Measurements from ENCODE around the gene TUBB4A. TPM values are rescaled to one million over a fixed set of nuclear protein-coding genes. Genes with fewer than 3 reads are reported as not detected.

Gene TUBB4A
- total and polyA plus RNA-seq, 2 of the 8 experiments (the other 6 are each of a cell fraction or from before 2014, with no cell fraction given) = 16.8 to 30.4 TPM

DNA sequence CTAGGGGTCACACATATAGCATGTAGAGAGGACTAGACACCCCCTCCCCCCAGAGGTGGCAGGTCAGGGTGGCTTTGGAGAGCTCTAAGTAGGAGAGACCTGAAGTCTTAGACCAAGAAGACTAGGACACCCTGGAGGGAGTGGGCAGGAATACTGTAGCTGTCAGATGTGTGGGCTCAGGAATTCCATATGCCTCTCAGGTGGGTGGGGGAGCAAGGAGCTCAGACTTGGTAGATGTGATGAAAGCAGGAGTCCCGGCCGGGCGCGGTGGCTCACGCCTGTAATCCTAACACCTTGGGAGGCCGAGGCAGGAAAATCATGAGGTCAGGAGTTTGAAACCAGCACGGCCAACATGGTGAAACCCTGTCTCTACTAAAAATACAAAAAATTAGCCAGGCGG is 36.4 kb downstream of the TUBB4A start (continued):
- TF ChIP-seq CHD7 (IDR thresholded peaks at IDR 0.05; ENCODE audit: insufficient replicate concordance, low read length) = no peak
- TF ChIP-seq, protein P1, sequence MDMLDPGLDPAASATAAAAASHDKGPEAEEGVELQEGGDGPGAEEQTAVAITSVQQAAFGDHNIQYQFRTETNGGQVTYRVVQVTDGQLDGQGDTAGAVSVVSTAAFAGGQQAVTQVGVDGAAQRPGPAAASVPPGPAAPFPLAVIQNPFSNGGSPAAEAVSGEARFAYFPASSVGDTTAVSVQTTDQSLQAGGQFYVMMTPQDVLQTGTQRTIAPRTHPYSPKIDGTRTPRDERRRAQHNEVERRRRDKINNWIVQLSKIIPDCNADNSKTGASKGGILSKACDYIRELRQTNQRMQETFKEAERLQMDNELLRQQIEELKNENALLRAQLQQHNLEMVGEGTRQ (IDR thresholded peaks at IDR 0.05; ENCODE audit: low read length) = no peak
- TF ChIP-seq GTF2F1 (IDR thresholded peaks at IDR 0.05; ENCODE audit: borderline replicate concordance, low read depth, low read length) = no peak
- TF ChIP-seq EGR1 (IDR thresholded peaks at IDR 0.05; ENCODE audit: borderline replicate concordance, low read depth, low read length) = no peak
- no peak for TF ChIP-seq YY1 (IDR thresholded peaks at IDR 0.05; ENCODE audit: low read depth, low read length)
- TF ChIP-seq TBP (IDR thresholded peaks at IDR 0.05; ENCODE audit: low read depth, low read length) = no peak
- no peak for TF ChIP-seq JUN (IDR thresholded peaks at IDR 0.05; ENCODE audit: low read depth, low read length)
- no peak for TF ChIP-seq PHF8 (conservative IDR thresholded peaks at IDR 0.05; ENCODE audit: low read depth, low read length)
- TF ChIP-seq TCF12 (IDR thresholded peaks at IDR 0.05; ENCODE audit: low read depth, low read length) = no peak
- TF ChIP-seq RNF2 (IDR thresholded peaks at IDR 0.05; ENCODE audit: borderline replicate concordance, low read depth, low read length, missing control alignments, poor library complexity, severe bottlenecking) = no peak
- no peak for TF ChIP-seq RFX5 (IDR thresholded peaks at IDR 0.05; ENCODE audit: borderline replicate concordance, low read depth, low read length)

Data from H1 (cell line).